ENCODE results near the gene GRIK2.
"Not testable (repeated sequence)": the region's sequence is repeated elsewhere in the genome, so short reads cannot be mapped to it uniquely, and the experiment has no call there.

Gene GRIK2

GRCh38 chr6:102015431-102015830 lies 621.9 kb downstream of the GRIK2 start:
- no peak for DNase-seq (ENCODE audit: low read depth, low spot score)

GRCh38 chr6:102022281-102022680 lies 628.8 kb downstream of the GRIK2 start:
- no peak for DNase-seq (ENCODE audit: low read depth, low spot score)

GRCh38 chr6:102022803-102023202 lies 629.3 kb downstream of the GRIK2 start:
- DNase-seq (ENCODE audit: low read depth, low spot score) = no peak

GRCh38 chr6:102023977-102024657 lies 630.6 kb downstream of the GRIK2 start:
- DNase-seq (ENCODE audit: low read depth, low spot score) = no peak

- no peak for DNase-seq (ENCODE audit: low read depth, low spot score)
Measured at GRCh38 chr6:102026649-102027048, 633.1 kb downstream of the GRIK2 start.

- no peak for DNase-seq (ENCODE audit: low read depth, low spot score)
Measured at GRCh38 chr6:102028176-102028575, 634.7 kb downstream of the GRIK2 start.

- DNase-seq (ENCODE audit: low read depth, low spot score) = no peak
Measured at GRCh38 chr6:102038964-102039363, 645.5 kb downstream of the GRIK2 start.

GRCh38 chr6:102039441-102039840 lies 645.9 kb downstream of the GRIK2 start:
- no peak for DNase-seq (ENCODE audit: low read depth, low spot score)

- no peak for DNase-seq (ENCODE audit: low read depth, low spot score)
Measured at GRCh38 chr6:102051001-102051400, 657.5 kb downstream of the GRIK2 start.

- no peak for DNase-seq (ENCODE audit: low read depth, low spot score)
Measured at GRCh38 chr6:102051720-102052119, 658.2 kb downstream of the GRIK2 start.

GRCh38 chr6:102064142-102064541 lies 670.6 kb downstream of the GRIK2 start:
- no peak for DNase-seq (ENCODE audit: low read depth, low spot score)

GRCh38 chr6:102066301-102066700 lies 672.8 kb downstream of the GRIK2 start:
- DNase-seq (ENCODE audit: low read depth, low spot score) = no peak

- no peak for DNase-seq (ENCODE audit: low read depth, low spot score)
Measured at GRCh38 chr6:102068349-102068929, 674.9 kb downstream of the GRIK2 start.

GRCh38 chr6:102075539-102075938 lies 682.0 kb downstream of the GRIK2 start:
- DNase-seq (ENCODE audit: low read depth, low spot score) = no peak

- DNase-seq (ENCODE audit: low read depth, low spot score) = peak; percentile 4
Measured at GRCh38 chr6:102085257-102085656, 691.7 kb downstream of the GRIK2 start.

GRCh38 chr6:102088160-102088559 lies 694.7 kb downstream of the GRIK2 start:
- not testable (repeated sequence) for DNase-seq (ENCODE audit: low read depth, low spot score)

GRCh38 chr6:102114402-102114801 lies 720.9 kb downstream of the GRIK2 start:
- no peak for DNase-seq (ENCODE audit: low read depth, low spot score)

- no peak for DNase-seq (ENCODE audit: low read depth, low spot score)
Measured at GRCh38 chr6:102115911-102116310, 722.4 kb downstream of the GRIK2 start.

GRCh38 chr6:102118034-102118433 lies 724.5 kb downstream of the GRIK2 start:
- no peak for DNase-seq (ENCODE audit: low read depth, low spot score)
